Heart right ventricle (tissue), 16 donors: ENCODE measurements around the gene CCDC97. TPM values are rescaled to one million over a fixed set of nuclear protein-coding genes. Genes with fewer than 3 reads are reported as not detected.
A peak's percentile ranks its signal among the peaks of the same experiment; 100 is the strongest.

ENCODE experiments used
- ATAC-seq, 8 donors: fragments of 200-7000 bp; cut with Tn5 transposase; one replicate each; pipeline ENCODE4 v1.9.1; 2020; ENCODE audit warnings: mild to moderate bottlenecking in 8 of 8, moderate library complexity in 8 of 8, moderate number of reproducible peaks in 1 of 8
- DNase-seq, 2 donors: peaks; one replicate each; pipeline ENCODE4 v3.0.0-alpha.2; 2020
- H3K27ac ChIP-seq, 10 donors: fragments of 200-600 bp; sonication (generic) in 2 of 10; one replicate each; pipeline versions ENCODE4 v1.5.0 to v1.8.0; 2020 to 2022; ENCODE audit warnings: mild to moderate bottlenecking in 3 of 10
- H3K27me3 ChIP-seq, 7 donors: fragments of 200-600 bp; one replicate each; pipeline ENCODE4 v1.8.0; 2021 to 2022; ENCODE audit warnings: mild to moderate bottlenecking in 2 of 7
- H3K36me3 ChIP-seq, 9 donors: fragments of 200-600 bp; sonication (generic) in 1 of 9; one replicate each; pipeline versions ENCODE4 v1.5.0 to v1.8.0; 2020 to 2022; ENCODE audit warnings: mild to moderate bottlenecking in 2 of 9
- H3K4me1 ChIP-seq, 9 donors: fragments of 200-600 bp; sonication (generic) in 1 of 9; one replicate each; pipeline versions ENCODE4 v1.5.0 to v1.8.0; 2020 to 2022; ENCODE audit warnings: mild to moderate bottlenecking in 4 of 9
- H3K4me3 ChIP-seq, 10 donors: fragments of 200-600 bp; sonication (generic) in 2 of 10; one replicate each; pipeline versions ENCODE4 v1.5.0 to v1.8.0; 2020 to 2022; ENCODE audit warnings: mild to moderate bottlenecking in 7 of 10, moderate library complexity in 2 of 10
- H3K9me3 ChIP-seq, 11 donors: fragments of 200-600 bp in 10 of 11; sonication (generic) in 2 of 11; one replicate each; pipeline versions ENCODE4 v1.5.0 to v1.8.0; 2013 to 2022; ENCODE audit warnings: mild to moderate bottlenecking in 2 of 11, control low read depth in 1 of 11, moderate library complexity in 1 of 11
- CTCF ChIP-seq, 9 donors: fragments of 200-600 bp; sonication (generic) in 2 of 9; IDR thresholded peaks; one replicate each; pipeline versions ENCODE4 v1.5.0 to v1.8.0; 2021 to 2022; ENCODE audit warnings: antibody characterized with exemption in 9 of 9, mild to moderate bottlenecking in 5 of 9, moderate library complexity in 1 of 9
- WGBS, 2 donors: extraction: QIAGEN DNeasy Blood & Tissue Kit; methylation state at CpG; one replicate each; pipeline ENCODE4 v1.1.7; 2013; ENCODE audit warnings: inconsistent platforms in 1 of 2; 5-methylcytosine and 5-hydroxymethylcytosine counted together
- intact Hi-C, 10 donors: fragments of 100-400 bp; cut with DNase I; formaldehyde crosslinking; loops; one replicate each; pipeline versions ENCODE4 v1.11.1 to v1.14.2; 2022
- polyA plus RNA-seq, 2 donors: library from polyadenylated mRNA; stranded (reverse); fragments of 200-250 nt; gene quantifications; one replicate each; pipeline ENCODE4 v1.2.3, GENCODE V29; 2013
- total RNA-seq, 10 donors: library from RNA; stranded (reverse); fragmentation: NEBNext Ultra II Directional in 3 of 10; extraction: Animal tissue kit (Norgen Biotek cat#: 25700) in 3 of 10; gene quantifications; one replicate each; pipeline versions ENCODE4 v1.2.1 to v1.2.4, GENCODE V29; 2021 to 2023
- donor health status: Arrhythmogenic right ventricular cardiomyopathy.
- donor health status: ischemic (EF 13 %, LVEDD 7.1; RV severe dilation, severe dysfunction).
- donor health status: healthy with polysubstance abuse.
- donor health status: DM: no; HTN: yes; CAD: no.
- donor health status: DM: no; HTN: no; CAD: no.
- donor health status: ischemic (EF 25% LVEDD 6.9; RV normal size, moderate dysfunction).
- donor health status: ischemic (EF 25% LVEDD 5.7; RV mildly dilated, moderate dysfunction).
- donor health status: healthy.
- donor health status: DM: yes; HTN: yes; CAD: no.
- donor health status: Ischemic cardiomyopathy.
- donor health status: ischemic (EF 35%, LVEDD 5.7; RV mildly dilated, moderate dysfunction).
- donor health status: nonischemic (EF 11% LVEDD 7.7; RV severe dilation, severe dysfunction).
- donor health status: DM: yes; HTN: yes; CAD: no.
- donor health status: PGD.
- donor health status: ischemic (EF 29% LVEDD 5.4; RV normal size, mild dysfunction).
- donor health status: nonischemic (EF 23%, LVEDD 6.1; RV moderate dilation, normal function).

CCDC97 gene
- total and polyA plus RNA-seq, 12 donors: 11.3 to 19.2 (median 16.1) TPM

GRCh38 chr19:41359741-41360140 lies 49.8 kb downstream of the CCDC97 start:
- ATAC-seq (no peak), DNase-seq (no peak)
- Histone ChIP-seq H3K4me1 (peaks cover 2 to 57% (median 11%) of the 10 kb centered on the region in 9 donors), H3K27ac (no peak overlapping the region), H3K9me3 (no peaks in the 10 kb centered on the region), H3K36me3 (peaks cover 0 to 6% (median 0%) of the 10 kb centered on the region in 9 donors), H3K27me3 (no peaks in the 10 kb centered on the region), H3K4me3 (no peak overlapping the region)
- intact Hi-C loops: loop anchor here in 5 of 10 donors (5.0 to 10.0 kb wide), 5 partner anchors 33 to 97 kb away; partner anchors contain the start of genes DMAC2 (in 1 of the 5) and HNRNPUL1 (in 1 of the 5)
- TF ChIP-seq CTCF (IDR thresholded peaks at IDR 0.05): no peak
- 96 to 97% methylated on average over 1 of the region's 1 CpG for WGBS, 2 donors

GRCh38 chr19:41362143-41362847 lies 52.3 kb downstream of the CCDC97 start:
- DNase-seq: no peak
- peaks cover 2 to 56% (median 15%) of the 10 kb centered on the region in 9 donors for H3K4me1 ChIP-seq
- H3K36me3 ChIP-seq: peaks cover 0 to 6% (median 0%) of the 10 kb centered on the region in 9 donors
- H3K4me3 ChIP-seq: no peak overlapping the region
- no peak for ATAC-seq
- peak overlapping the region in 1 of 10 donors; percentile 5 for H3K27ac ChIP-seq
- no peaks in the 10 kb centered on the region for H3K27me3 ChIP-seq
- WGBS, 2 donors: 92 to 93% methylated on average over 9 to 10 of the region's 10 CpGs
- H3K9me3 ChIP-seq: no peaks in the 10 kb centered on the region
- intact Hi-C loops: loop anchor here in 2 of 10 donors (5.0 kb wide), 2 partner anchors 40 to 100 kb away; partner anchors contain the start of gene HNRNPUL1 (in 1 of the 2)
- no peak for TF ChIP-seq CTCF (IDR thresholded peaks at IDR 0.05)

GRCh38 chr19:41363371-41363752 lies 53.4 kb downstream of the CCDC97 start:
- Histone ChIP-seq H3K9me3 (no peaks in the 10 kb centered on the region), H3K4me3 (peak overlapping the region; percentile 20 to 89 (median 71)), H3K27me3 (no peaks in the 10 kb centered on the region), H3K36me3 (peaks cover 0 to 6% (median 0%) of the 10 kb centered on the region in 9 donors), H3K4me1 (peaks cover 2 to 56% (median 15%) of the 10 kb centered on the region in 9 donors), H3K27ac (peak overlapping the region; percentile 75 to 99 (median 97))
- TF ChIP-seq CTCF (IDR thresholded peaks at IDR 0.05): no peak
- intact Hi-C loops: loop anchor here in 3 of 10 donors (1.0 to 5.0 kb wide), 3 partner anchors 41 to 101 kb away; partner anchors contain the start of gene HNRNPUL1 (in 1 of the 3)
- DNase-seq (no peak), ATAC-seq (no peak)
- WGBS, 2 donors: 43 to 48% methylated on average over 6 of the region's 6 CpGs

- DNase-seq (peak; percentile 96 to 99), ATAC-seq (peak; percentile 96 to 98 (median 98))
- Histone ChIP-seq H3K4me3 (peak within 1 kb of the TSS; percentile 20 to 89 (median 71)), H3K9me3 (no peaks in the 10 kb centered on the region), H3K27ac (peak within 1 kb of the TSS; percentile 75 to 99 (median 97)), H3K27me3 (no peaks in the 10 kb centered on the region), H3K36me3 (peaks cover 0 to 6% (median 0%) of the 10 kb centered on the region in 9 donors), H3K4me1 (peaks cover 2 to 59% (median 15%) of the 10 kb centered on the region in 9 donors)
- no peak for TF ChIP-seq CTCF (IDR thresholded peaks at IDR 0.05)
- WGBS, 2 donors: 0 to 1% methylated on average over 56 of the region's 56 CpGs
- intact Hi-C loops: loop anchor here in 3 of 10 donors (1.0 to 5.0 kb wide), 5 partner anchors 31 to 102 kb away; partner anchors contain the start of genes BCKDHA (in 1 of the 3), EXOSC5 (in 1 of the 3) and HNRNPUL1 (in 1 of the 3)
These were observed 54.0 kb downstream of the CCDC97 start, which contains the start of gene B9D2 for GRCh38 chr19:41363753-41364523. B9D2 (minus strand) TSS chr19:41364149; CDS start chr19:41363519, 630 bp downstream.
